SK-N-DZ (cell line): ENCODE data around the gene SLC22A3. TPM values are rescaled to one million over a fixed set of nuclear protein-coding genes. Genes with fewer than 3 reads are reported as not detected.
"Not testable (repeated sequence)": the region's sequence is repeated elsewhere in the genome, so short reads cannot be mapped to it uniquely, and the experiment has no call there.

Experiments used
- DNase-seq: peaks from one replicate; pipeline ENCODE4 v3.0.0-alpha.2; 2015; ENCODE audit warnings: low spot score
- polyA plus RNA-seq, 2 experiments: library from polyadenylated mRNA; depleted of rRNA; stranded (reverse); fragments of >200 nt; gene quantifications; 2 replicates each; pipeline ENCODE4 v1.2.3, GENCODE V29; 2014

Gene SLC22A3, protein sequence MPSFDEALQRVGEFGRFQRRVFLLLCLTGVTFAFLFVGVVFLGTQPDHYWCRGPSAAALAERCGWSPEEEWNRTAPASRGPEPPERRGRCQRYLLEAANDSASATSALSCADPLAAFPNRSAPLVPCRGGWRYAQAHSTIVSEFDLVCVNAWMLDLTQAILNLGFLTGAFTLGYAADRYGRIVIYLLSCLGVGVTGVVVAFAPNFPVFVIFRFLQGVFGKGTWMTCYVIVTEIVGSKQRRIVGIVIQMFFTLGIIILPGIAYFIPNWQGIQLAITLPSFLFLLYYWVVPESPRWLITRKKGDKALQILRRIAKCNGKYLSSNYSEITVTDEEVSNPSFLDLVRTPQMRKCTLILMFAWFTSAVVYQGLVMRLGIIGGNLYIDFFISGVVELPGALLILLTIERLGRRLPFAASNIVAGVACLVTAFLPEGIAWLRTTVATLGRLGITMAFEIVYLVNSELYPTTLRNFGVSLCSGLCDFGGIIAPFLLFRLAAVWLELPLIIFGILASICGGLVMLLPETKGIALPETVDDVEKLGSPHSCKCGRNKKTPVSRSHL
- not detected in 2 replicates for polyA plus RNA-seq (2014; cell fraction: cytosol; rRNA removed)
- polyA plus RNA-seq (2014; cell fraction: nucleus; rRNA removed) = not detected in 2 replicates

DNA sequence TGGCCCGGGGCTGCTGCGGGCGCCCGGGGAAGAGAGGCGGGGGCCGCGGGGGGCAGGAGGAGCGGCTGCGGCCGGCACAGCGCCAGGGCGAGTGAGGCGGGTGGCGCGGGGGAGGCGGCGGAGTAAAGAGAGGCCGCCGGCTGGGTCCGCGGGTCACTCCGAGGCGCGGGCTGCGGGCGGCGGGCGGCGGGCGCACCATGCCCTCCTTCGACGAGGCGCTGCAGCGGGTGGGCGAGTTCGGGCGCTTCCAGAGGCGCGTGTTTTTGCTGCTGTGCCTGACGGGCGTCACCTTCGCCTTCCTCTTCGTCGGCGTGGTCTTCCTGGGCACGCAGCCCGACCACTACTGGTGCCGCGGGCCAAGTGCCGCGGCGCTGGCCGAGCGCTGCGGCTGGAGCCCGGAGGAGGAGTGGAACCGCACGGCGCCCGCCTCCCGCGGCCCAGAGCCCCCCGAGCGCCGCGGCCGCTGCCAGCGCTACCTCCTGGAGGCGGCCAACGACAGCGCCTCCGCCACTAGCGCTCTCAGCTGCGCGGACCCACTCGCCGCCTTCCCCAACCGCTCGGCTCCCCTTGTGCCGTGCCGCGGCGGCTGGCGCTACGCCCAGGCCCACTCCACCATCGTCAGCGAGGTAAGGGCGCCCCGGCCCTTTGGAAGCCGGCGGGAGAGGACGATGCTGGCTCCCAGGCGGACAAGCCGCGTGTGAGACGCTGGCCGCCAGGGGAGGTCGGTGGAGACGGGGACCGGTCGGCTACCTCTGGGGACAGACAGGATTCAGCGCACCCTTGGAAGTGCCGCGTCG, at the start of gene SLC22A3:
Gene SLC22A3 (plus strand): TSS at position 156 of the 797 bp plus-strand sequence. CDS start 42 bp downstream, at position 198.
- DNase-seq = no peak

DNA sequence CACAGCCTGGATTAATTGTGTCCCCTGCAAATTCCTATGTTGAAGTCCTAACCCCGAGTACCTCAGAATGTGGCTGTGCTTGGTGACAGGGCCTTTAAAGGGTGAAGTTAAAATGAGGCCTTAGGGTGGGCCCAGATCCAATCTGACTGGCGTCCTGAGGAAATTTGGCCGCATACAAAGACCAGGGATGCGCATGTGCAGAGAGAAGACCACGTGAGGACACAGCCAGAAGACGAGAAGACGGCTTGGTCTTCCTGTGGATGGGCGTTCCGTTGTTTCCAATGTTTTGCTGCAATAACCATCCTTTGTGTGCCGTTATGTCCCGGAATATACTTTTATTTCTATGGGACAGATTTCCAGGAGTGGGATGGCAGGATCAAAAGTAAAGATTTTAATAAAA, 48.6 kb upstream of the SLC22A3 start:
- DNase-seq = no peak

DNA sequence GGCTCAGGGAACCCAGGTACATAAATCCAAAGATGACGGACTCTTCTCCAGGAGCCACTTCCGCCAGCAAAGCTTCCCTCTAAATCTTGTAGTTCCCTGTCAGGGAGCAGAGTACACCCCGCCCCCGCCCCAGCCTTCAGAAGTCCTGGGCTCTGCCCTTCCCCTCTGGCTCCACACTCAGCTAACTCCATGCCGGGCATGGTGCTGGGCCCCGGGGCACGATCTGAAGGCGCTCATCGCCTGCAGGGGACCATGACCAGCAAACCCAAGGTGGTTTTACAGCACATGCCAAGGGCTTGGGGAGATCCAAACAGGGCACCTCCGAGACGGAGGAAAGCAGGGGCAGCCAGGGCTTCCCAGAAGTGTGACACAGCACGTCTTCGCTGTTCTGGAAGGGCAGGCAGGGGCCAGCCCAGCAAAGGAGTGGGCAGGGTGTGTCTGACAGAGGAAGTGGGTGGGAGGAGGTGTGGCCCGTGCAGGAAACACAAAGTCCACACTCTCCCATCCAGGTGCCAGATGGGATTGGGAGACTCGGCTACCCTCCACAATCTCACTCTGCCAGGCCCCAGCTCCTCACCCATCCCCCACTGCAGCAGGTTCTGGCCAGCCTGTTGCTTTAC, 48.0 kb upstream of the SLC22A3 start:
- DNase-seq = no peak

DNA sequence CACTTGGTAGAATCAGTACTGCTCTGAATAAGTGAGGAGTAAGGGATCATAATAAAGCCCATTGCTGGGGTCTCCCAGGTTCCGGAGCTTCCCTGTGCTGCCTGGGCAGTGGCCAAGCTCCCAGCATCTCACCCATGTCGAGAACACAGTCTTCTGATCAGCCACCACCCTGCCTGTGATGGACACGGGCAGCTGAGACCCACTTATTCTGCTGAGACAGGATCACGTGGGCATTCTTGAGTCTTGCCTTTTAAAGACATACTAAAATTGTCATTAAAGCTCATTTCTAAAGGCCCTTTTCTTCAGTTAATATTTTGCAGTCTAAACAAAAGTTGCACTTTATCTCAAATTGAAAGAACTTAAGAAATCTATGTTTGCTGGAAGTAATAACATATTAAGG, 46.8 kb upstream of the SLC22A3 start:
- DNase-seq = no peak

DNA sequence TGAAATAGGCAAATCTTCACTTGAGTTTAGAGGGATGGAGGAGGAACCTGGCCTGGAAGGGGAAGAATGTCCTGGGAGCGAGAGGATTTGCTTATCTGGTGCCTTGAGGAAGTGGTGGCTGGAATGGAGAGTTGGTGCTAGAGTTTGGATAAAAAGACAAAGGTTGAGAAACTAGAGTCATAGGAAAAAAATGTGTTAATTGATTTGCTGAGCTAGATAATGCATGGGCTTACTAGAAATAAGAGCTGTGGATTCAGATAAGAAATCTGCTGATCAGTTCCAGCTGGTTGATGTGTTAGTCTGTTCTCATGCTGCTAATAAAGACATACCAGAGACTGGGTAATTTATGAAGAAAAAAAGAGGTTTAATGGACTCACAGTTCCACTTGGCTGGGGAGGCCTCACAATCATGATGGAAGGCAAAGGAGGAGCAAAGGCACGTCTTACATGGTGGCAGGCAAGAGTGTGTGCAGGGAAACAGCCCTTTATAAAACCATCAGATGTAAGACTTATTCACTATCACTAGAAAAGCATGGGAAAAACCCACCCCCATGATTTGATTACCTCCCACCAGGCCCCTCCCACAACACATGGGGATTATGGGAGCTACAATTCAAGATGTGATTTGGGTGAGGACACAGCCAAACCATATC, 45.6 kb upstream of the SLC22A3 start:
- not testable (repeated sequence) for DNase-seq

DNA sequence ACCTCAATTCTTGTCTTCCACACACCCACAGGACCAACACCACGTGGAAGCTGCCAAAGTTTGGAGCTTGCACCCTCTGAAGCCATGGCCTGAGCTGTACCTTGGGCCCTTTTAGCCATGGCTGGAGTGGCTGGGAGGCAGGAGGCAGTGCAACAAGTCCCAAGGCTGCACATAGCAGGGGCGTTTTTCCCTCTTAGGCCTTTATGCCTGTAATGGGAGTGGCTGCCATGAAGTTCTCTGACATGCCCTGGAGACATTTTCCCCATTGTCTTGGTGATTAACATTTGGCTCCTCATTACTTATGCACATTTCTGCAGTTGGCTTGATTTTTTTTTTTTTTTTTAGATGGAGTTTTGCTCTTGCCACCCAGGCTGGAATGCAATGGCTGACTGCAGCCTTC, 44.4 kb upstream of the SLC22A3 start:
- DNase-seq = no peak

DNA sequence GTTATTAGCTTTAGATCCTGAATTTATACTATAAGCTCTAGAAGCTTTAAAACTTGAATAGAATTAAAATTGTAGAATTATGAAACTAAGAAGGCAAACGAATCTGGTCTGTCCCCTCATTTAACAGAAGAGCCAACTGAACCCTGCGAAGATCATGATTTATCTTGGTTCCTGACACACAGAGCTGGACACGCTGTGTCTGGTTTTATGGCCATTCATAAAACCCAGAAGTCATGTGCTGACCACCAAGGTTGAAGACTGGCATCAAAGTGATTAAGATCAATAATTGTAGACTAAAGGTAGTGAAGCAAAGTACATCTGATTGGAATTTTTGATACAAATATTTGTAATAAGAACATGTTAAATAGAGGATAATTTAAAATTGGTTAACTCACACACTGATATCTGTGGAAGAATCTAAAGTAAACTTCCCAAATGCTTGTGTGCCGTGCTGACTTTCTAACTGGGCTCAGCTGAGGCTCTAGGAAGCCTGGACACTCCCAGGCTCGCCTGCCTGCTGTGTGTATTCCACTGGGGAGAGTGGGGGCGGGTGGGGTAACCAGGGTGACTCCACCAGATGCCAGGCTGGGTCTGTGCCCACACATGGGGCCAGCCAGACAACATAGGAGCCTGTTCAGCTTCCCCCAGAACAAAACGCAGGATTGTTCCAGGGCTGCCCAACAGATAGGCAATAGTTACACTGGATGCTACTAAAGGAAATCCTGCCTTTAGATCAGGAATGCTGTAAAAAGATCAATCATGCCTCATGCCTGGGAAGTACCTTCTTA, 42.1 kb upstream of the SLC22A3 start:
- no peak for DNase-seq

DNA sequence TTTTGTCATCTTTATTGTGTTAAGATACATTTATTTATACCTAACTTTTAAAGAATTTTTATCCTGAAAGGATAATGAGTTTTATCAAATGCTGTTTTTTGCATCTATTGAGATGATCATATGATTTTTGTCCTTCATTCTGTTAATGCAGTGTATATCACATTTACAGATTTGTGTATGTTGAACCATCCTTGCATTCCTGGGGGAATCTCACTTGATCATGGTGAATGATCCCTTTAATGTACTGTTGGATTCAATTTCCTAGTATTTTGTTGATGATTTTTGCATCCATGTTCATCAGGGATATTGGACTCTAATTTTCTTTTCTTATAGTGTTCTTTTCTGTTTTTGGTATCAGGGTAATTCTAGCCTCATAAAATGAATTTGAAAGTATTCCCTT, 38.5 kb upstream of the SLC22A3 start:
- DNase-seq = no peak

DNA sequence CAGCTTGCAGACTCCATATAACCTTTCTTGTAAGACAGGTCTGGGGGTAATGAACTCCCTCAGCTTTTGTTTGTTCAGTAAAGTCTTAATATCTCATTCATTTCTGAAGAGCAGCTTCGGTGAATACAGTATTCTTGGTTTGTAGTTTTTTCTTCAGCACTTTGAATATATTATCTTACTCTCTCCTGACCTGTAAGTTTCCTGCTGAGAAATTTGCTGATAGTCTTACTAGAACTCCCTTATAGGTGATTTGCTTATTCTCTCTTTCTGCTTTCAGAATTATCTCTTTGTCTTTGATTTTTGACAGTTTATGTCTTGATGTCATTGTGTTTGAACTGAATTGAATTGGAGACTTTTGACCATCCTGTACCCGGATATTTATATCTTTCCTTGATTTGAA, 35.3 kb upstream of the SLC22A3 start:
- DNase-seq = no peak

DNA sequence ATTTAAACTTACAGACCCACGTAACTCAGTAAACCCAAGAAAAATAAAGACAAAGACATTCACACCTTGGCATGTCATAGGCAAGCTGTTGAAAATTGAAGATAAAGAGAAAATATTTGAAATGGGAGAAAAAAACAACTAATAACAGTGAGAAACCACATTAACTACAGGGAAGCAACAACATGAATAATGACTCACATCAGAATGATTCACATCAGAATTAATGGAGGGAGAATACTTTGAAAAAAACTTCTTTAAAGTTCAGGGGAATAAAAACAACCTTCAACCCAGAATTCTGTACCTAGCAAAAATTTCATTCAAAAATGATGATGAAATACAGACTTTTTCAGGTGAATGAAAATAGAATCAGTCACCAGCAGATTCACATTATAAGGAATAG, 32.9 kb upstream of the SLC22A3 start:
- no peak for DNase-seq

DNA sequence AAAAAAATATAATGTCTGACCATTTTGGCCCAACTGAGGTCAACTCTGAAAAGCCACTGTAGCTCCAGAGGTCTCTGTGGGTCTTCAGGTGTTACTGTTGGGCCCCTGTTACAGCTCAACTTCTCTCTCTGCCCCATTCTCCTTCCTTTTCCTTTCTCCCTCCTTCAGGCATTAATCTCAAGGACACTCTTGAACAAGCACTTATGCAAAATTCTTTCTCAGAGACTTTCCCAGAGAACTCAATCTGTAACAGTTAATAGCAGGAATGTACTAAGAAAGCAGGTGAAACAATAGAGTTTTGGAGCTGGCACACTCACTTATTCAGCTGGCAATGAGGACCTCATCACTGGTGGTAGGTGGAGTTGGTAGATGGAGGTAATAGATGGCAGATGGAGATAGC, 31.9 kb upstream of the SLC22A3 start:
- no peak for DNase-seq

DNA sequence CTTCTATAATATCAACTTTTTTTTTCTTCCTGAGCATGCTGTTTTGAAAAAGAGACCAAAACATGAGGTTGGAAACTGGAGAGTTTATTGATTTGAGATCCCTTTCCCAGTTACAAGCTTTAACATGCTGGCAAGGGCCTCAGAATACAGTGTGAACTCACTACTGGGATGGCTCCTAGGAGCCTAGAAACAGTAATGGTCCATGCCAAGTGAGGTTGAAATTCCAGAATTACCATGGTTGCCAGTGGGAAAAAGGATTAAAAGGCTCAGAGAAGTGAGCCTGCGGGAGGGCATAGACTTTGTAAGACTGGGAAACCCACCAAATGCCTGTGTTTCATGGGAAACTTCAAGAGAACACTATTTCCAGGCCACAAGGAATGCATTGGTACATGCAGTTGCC, 28.9 kb upstream of the SLC22A3 start:
- no peak for DNase-seq

DNA sequence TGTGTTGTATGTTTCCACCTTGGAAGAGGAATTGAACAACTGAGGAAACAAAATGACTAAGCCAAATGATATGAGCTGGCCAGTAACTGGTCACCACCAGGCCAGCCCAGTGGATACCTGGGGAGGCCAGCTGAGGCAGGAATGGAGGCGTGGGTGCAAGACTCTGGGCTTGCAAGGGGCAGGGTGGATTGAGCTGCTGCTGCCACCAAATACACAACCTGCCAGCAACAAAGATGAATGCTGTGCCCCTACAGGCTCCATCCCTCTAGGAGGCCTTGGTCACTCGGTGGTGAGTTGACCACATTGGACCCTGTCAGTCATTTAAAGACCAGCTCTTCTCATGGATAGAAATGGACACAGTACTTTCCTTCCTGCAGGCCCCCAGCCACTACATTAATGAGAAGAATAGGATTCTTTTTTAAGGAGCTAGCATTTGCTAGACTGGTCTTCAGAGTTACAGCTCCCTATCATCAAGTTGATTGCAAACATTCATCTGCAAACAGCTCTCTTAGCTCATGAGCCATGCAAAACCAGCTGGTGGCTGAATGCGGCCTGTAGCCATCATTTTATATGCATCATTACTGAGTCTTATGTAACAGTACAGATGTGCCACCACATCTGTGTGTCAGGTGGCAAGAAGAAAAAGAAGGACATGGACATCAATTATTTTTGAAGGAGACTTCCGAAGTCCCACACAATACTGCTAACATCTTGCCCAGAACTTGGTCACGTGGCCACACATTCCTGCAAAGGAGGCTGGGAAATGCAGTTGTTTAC, 26.3 kb upstream of the SLC22A3 start:
- DNase-seq = no peak

DNA sequence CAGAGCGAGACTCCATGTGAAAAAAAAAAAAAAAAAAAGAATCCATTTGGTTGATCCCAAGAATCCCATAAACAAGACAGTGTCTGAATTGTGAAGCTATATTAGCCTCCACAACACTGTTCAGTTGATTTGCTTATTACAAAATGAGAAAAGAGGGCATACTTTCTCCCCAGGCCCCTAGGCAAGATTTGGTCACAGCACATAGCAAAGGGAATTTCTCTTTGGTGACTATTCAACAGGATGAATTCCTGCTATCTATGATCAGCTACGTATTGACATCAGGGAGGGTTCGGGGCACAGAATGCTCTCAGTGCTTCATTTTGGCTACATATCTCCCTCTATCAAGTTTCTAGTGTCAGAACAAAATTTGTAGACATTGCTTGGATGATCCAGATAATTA, 20.2 kb upstream of the SLC22A3 start:
- no peak for DNase-seq

DNA sequence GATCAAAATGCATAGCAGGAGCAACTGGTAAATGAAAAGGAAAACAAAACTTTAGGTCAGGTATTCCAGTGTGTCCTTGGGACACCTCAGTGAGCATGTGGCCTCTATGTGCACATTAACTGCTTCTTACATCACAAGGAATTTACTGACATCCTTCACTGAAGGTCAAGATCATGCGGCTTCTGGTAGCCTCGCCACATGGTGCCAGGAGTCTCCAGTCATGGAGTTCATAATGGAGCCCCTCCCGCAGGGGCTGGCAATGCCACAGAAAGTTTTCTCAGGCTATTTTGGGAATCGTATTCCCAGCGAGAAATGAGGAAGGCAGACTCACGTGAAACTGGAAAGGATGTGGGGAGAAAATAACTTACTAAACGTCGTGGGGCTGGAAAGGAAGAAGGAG, 19.7 kb upstream of the SLC22A3 start:
- no peak for DNase-seq

DNA sequence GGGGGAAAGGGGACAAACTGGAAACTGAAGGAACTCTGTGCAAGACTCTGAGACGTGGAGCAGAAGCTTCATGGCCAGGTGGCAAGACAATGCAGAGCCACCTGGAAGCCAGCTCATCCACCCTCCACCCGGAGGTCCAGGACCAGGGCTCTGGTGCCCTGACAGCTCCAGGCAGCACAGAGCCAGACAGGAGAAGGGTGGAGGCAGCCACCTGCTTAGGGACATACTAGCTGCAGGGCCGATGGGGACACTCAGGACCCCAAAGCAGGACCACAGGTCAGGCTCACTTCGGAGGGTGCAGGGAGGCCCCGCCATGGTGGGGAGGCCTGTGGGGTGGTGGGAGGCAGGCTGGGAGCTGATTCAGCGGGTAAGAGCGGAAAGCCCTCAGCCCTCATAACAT, 19.0 kb upstream of the SLC22A3 start:
- no peak for DNase-seq

DNA sequence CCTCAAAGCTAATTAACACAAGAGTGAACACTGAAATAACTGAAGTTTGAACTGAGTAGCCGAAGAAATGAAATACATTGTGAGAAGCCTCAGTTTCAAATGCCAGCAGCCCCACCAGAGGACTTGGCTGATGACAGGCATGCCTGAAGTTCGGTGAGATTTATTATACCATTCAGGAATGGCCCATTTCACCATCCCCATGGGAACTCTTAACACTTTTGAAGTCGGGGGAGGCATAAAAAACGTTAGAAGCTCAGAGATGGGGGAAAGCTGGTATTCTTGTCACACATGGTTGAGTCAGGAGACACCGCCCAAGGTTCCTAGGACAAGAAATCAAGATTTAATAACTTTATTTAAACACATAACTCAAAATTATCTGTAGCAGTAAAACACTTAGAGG, 17.6 kb upstream of the SLC22A3 start:
- no peak for DNase-seq

DNA sequence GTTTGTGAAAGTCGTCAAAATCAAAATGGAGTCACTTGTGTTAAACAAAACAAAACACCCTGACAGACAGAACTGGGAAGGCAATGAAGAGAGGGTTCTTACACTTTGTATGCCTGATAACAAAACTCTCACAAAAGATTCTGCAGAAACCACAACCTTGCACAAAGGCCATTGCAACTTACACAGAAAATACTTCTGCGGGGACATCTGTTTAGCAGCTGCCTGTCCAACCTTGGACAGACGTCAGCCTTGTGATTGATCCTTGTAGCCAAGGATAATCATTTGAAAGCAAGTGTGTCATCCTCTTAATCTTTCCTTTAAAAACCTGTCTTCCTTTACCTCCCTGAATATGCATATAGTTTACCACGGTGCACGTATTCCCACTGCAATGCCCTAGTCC, 17.0 kb upstream of the SLC22A3 start:
- DNase-seq = no peak

DNA sequence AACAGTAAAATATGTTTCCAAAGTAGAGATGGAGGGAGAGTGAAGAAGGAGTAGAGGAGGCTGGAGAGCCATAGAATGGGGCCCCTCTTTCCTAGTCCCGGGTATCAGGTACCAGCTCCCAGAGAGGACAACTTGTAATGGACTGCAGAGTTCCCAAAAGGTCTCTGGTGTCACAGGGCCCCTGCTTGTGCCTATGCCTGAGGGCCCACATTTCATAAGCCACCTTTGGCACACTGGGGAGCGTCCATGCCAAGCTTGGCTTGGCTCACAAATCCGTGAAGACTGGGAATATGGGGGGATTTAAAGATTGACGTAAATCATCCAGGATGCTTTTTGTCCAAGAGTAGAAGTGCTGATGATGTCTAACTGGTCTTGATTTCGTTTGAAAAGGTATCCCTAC, 16.4 kb upstream of the SLC22A3 start:
- DNase-seq = no peak

DNA sequence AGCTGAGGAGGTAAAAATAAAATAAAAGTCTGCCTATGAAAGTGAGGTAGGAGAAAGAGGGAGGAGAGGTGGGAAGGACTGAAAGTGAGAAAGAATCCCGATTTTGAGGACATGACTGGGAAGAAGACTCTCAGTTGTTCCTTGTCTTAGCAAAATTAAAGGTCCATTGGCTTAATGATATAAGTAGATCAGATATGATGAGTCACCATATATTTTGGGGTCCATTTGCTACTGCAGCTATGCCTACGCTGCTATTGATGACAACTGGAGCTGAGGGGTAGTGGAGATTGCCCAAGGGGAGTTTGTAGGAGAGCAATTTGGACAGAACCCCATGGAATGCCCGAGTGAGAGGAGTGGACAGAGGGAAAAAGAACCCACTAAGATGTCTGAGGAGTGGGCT, 15.1 kb upstream of the SLC22A3 start:
- DNase-seq = no peak
